HG02938 (cell line): ENCODE measurements around the gene MESD.

Experiments used
- ATAC-seq: cut with Tn5 transposase; IDR thresholded peaks from one replicate; pipeline ENCODE4 v1.9.1; 2021; ENCODE audit warnings: mild to moderate bottlenecking, moderate library complexity; ENCODE audit not compliant: unreplicated experiment

Gene MESD

GRCh38 chr15:81015621-81016488 lies 26.2 kb upstream of the MESD start:
- ATAC-seq, result no peak

DNA sequence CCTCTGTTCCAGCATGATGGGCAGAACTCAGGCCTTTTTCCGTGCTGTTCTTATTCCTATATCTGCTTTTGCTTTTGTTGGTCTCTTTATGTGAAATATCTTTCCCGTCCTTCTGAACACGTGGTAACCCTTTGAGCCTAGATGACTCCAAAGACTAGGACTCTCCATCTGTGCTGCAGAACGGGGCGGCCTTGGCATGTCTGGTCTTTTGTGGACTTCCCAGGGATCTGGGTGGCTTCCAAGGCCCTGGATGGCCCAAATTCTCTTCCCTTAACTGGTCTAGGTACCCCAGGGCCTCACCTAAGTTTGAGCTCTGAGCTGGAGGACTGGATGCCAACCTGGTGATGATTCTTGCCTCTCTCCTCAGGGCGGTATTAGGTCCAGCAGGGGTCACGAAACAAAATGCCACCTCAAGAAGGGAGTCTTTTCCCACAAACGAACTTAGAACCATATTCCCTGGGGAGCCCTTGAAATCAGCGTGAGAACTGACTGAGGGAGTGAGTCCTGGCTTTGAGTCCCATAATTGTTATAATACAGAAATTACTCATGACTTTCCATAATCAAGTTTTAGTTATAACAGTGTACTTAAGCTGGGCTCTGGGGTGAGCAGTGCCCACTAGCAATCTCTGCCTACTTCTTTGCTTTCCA lies 25.0 kb upstream of the MESD start:
- no peak for ATAC-seq

DNA sequence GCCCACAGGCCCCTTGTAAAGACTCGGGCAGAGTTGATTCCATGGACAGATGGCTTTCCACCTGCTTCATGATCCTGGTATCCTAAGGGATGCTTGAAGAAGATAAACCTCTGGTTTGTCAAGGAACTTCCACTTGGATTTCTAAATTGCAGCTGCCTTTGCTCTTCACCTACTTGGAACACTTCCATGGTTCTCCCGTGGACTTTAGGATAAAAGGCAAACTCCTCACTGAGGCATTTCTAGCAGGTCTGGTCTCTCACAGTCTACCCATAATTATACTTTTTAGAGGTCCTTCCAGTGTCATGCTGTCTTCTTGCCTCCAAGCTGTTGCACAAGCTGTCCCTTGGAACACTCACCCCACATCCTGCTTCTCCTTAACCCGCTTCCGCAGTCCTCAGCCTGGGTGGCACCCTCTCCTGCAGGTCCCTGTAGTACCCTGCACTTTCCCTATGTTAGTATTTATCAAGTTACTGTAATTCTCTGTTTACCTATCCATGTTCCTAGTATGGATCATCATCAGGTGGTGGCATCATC lies 23.8 kb upstream of the MESD start:
- no peak for ATAC-seq

DNA sequence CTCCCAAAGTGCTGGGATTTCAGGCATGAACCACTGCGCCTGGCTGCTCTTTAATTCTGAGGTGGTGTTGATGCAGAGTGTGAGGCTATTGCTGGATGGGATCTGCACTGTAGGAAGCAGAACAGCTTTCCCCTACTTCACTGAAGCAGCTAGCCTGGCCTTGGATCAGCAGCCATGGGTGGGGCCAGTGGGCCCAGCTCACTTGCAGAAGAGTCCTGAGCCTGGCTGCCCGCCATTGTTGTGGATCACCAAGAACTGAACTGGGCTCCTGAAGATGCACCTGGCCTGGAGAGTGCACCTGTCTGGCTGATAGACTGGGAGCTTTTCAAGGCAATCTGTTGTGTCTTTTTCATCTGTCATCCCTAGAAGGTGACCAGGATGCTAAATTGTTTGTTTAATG lies 23.0 kb upstream of the MESD start:
- no peak for ATAC-seq

DNA sequence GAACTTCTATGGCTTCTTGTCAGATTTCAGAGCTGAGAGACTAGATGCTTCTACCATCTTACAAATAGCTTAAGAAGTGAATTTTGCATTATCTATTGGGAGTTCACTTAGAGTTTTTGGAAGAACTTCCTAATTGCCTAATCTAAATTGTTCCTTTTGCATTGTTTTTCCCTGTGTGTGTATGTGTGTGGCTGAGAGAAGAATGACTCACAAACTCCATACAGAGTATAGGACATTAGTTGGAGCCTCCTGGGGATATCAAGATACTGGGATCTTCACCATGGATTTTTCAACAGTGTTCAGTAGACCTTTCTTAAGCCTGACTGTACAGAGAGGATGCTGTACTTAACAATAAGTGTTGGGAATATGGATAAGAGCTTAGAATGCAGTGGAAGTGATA lies 22.0 kb upstream of the MESD start:
- no peak for ATAC-seq

DNA sequence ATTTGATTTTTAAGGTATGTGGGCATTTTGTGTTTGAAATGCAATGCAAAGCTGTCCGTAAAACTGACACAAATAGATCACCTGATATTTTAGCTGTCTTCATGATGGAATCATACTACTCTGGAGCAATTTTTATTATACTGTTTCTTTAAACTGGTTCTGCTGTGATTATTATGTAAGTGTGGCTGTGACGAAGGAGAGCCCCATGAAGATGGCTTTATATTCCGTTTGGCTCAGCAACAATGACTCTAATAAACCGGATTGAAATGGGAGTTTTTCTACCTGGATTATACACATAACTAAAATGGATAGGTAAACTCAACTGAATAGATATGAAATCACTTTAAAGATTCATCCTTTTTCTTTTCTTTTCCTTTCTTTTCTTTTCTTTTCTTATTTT lies 20.5 kb upstream of the MESD start:
- no peak for ATAC-seq

DNA sequence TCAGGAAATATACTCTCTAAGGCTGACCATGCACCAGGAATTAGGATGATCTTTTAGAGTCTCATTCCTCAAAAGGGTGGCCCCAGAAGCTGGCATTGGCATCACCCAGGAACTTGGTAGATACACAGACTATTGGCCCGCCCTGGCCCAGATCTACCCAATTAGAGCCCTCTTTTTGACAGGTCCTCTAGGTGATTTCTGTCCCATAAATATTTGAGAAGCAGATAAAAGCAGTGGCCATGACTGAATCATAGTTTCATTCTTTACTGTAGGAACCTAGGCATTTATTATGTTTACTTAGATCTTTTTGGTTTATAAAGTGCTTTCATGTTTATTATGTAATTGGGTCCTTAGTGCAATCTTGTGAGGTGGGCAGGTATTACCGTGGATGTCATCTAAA lies 18.7 kb upstream of the MESD start:
- ATAC-seq, result no peak

DNA sequence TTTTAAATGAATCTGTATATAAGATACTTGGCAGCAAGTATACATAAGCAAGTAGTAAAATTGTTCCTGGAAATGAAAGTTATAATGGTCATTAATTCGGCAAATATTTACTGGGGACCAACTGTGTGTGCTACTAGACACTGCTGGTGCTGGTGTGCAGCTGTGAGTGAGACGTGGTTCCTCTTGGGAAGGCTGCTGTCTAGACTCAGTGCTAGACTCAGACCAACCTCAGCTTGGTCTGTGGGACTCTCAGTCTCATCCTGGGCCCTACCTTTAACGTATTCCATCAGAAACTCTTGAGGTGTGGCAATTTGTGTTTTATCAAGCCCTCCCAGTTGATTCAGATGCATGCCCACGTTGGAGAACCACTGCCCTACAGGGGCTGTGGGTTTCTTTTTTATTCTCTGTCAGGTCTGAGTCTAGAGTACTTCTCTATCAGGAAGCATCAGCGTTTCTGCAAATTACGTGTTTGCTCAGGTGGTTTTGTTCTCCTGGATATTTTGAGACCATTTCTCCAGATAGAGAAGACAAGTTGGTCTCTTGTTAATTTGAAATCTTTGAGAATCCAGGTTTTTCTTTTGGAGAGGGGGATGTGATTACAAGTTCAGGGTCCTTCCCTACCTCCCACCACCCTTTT lies 17.9 kb upstream of the MESD start:
- ATAC-seq, result no peak

DNA sequence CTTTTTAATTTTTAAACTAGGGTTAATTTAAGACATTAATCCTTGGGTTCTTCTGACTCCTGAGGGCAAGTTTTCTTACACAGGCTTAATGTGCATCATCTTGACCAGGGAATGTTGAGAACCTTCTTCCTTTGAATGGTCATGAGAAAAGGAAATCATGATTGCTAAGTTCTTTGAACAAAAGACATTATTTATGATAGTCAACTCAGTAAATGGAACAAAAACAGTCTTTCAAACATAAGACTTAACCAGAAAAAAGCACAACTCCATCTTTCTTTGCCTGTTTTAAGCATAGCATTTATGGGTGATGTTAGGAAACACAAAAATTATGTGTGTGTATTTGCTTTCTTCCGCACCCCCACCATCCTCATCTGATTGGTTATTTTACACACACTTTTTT lies 16.5 kb upstream of the MESD start:
- no peak for ATAC-seq

DNA sequence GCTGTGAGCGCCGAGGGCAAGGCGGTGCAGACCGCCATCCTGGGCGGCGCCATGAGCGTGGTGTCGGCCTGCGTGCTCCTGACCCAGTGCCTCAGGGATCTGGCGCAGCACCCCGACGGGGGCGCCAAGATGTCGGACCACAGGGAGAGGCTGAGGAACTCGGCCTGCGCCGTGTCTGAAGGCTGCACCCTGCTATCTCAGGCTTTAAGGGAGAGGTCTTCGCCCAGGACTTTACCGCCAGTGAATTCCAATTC lies 13.4 kb upstream of the MESD start:
- ATAC-seq, result no peak

GRCh38 chr15:81002331-81003096 lies 12.9 kb upstream of the MESD start:
- no peak for ATAC-seq

DNA sequence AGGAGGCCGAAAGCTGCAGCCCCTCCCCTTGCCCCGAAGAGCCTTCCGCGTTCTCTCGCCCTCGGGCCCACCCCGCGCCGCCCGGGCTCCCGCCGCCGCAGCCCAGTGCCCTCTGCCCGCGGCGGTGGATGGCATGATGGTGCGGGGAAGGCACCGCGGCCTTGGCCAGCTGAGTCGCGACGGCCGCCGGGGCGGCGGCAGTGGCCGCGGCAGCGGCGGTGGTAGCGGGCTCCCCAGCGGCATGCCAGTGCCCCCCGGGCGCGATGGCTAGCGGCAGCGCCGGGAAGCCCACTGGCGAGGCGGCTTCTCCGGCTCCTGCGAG lies 12.4 kb upstream of the MESD start:
- ATAC-seq, result no peak

DNA sequence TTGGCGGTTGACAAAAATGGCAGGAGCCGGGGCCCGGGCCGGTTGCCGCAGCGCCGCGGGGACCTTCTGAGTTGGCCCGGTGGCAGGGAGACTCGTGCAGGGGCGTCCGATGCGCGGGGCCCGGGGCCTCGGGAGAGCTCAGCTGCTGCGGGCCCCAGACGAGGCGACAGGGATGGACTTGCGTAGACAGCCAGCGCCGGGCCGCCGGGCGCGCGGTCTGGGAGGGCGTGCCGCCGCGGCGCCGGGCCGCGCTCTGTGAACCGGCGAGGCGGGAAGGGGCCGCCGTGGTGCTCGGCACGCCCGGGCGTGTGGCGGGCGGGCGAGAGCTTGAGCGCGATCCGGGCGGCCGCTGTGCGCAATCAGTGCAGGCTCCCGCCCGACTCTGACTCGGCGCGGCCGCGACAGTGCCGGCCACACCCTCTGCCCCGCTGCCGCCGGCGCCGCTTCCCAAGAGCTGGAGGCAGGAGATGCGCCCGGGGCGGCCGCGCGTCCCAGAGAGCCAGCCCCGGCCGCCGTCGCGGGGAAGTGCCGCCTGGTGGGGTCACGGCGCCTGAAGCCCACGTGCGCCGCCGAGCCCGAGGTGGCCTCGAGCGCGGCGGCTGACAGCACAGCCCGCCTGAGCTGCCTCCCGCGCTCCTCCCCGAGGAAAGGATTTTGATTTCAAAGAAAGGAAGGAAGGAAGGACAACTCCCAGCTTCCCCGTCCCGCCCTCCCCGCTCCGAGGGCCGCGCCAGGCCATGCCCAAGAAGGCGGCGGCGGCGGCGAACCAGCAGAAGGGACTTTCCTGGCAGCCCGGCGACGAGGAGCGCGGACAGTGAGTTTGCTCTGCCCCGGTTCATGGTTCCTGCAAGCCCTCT lies 11.8 kb upstream of the MESD start:
- ATAC-seq, result peak; percentile 37

DNA sequence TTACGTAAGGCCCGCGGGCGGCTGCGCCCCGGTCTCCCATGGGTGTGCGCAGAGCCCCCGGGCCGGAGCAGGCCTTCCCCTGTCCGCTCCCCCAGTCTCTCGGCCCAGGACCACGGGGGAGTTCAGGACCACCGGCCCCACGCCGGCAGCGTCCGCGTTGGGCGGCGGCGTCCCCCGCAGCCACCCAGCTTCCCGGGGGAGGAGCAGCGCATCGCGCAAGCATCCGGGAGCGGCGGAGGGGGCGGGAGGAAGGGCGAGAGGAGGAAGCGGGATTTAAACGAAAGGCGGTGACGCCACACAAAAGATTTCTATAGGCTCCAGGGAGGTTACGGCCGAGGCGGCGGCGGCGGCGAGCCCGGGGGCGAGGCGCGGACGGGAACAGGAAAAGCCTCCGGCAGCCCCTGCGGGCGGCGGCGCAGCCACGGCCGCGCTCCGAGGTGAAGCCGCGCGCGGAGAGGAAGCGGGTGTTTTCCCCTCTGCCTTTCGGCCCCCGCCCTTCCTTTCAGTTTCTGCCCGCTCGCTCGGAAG lies 11.1 kb upstream of the MESD start, which contains the start of gene TLNRD1:
Gene TLNRD1 (plus strand): TSS at position 300 of the 528 bp plus-strand sequence. CDS start 1,349 bp downstream, outside the sequence.
- peak; percentile 50 for ATAC-seq

- no peak for ATAC-seq
Observed at GRCh38 chr15:81000144-81000623, 10.6 kb upstream of the MESD start.

DNA sequence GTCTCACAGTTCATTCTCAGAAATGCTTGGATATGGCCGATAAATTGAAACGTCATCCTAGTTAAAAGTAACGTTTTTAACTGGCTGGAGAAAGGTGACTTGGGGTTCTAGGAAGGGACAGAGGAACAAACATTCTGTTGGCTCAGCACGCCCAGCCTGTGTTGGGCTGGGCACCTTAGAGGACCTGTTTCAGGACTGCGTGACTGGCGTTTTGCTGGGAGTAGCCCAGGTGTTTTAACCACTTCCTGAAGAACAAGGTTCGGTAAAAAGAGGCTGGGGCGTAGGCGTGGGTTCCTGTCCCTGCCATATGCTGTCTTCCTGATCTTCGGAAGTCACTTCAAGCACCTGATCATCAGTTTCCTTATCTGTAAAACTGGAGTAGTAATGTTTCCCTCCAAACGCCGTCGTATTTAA lies 10.0 kb upstream of the MESD start:
- no peak for ATAC-seq

DNA sequence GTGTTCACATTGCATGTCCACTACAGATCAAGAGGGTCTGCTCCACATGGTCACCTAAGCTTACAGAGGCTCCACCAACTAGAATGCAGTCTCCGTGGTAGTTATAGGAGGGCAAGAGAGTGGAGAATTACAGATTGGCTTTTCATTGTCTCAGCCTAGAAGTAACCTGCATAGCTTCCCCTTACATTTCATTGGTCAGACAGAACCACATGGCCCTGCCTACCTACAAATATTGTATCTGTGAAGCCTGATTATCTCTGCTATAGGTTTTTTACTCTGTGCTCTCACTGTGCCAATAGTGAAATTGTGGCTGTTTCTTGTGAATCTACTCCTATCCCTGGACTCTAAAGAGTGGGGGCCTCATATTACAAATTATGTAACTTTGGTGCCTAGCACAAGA lies 8.6 kb upstream of the MESD start:
- ATAC-seq, result no peak

- no peak for ATAC-seq
Observed at GRCh38 chr15:80997692-80998091, 8.1 kb upstream of the MESD start.

GRCh38 chr15:80996247-80996646 lies 6.6 kb upstream of the MESD start:
- ATAC-seq, result no peak

GRCh38 chr15:80992441-80992840 lies 2.8 kb upstream of the MESD start:
- no peak for ATAC-seq
